ENCODE measurements around the gene GALNT15. TPM values are rescaled to one million over a fixed set of nuclear protein-coding genes. Genes with fewer than 3 reads are reported as not detected.

Gene GALNT15
- total and polyA plus RNA-seq, 7 donors: 1.2 to 211 (median 36.6) TPM

- DNase-seq: no peak
- 90 to 92% methylated on average over 5 of the region's 5 CpGs for WGBS, 2 donors
- H3K4me1 ChIP-seq: peaks cover 0 to 6% (median 0%) of the 10 kb centered on the region in 4 donors
- no peaks in the 10 kb centered on the region for H3K27me3 ChIP-seq
- peaks cover 0 to 25% (median 6%) of the 10 kb centered on the region in 4 donors for H3K36me3 ChIP-seq
- intact Hi-C loops (cut with DNase I): no loop called here
- TF ChIP-seq EP300 (IDR thresholded peaks at IDR 0.05): no peak
- TF ChIP-seq, protein P1, sequence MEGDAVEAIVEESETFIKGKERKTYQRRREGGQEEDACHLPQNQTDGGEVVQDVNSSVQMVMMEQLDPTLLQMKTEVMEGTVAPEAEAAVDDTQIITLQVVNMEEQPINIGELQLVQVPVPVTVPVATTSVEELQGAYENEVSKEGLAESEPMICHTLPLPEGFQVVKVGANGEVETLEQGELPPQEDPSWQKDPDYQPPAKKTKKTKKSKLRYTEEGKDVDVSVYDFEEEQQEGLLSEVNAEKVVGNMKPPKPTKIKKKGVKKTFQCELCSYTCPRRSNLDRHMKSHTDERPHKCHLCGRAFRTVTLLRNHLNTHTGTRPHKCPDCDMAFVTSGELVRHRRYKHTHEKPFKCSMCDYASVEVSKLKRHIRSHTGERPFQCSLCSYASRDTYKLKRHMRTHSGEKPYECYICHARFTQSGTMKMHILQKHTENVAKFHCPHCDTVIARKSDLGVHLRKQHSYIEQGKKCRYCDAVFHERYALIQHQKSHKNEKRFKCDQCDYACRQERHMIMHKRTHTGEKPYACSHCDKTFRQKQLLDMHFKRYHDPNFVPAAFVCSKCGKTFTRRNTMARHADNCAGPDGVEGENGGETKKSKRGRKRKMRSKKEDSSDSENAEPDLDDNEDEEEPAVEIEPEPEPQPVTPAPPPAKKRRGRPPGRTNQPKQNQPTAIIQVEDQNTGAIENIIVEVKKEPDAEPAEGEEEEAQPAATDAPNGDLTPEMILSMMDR (IDR thresholded peaks at IDR 0.05): no peak
- TF ChIP-seq POLR2A (IDR thresholded peaks at IDR 0.05): no peak
- no peak for TF ChIP-seq POLR2AphosphoS5 (IDR thresholded peaks at IDR 0.05)
- no peak overlapping the region for H3K4me3 ChIP-seq
- H3K9me3 ChIP-seq: no peaks in the 10 kb centered on the region
- no peak overlapping the region for H3K27ac ChIP-seq
Measured at GRCh38 chr3:16255726-16256125, 81.2 kb downstream of the GALNT15 start.

DNA sequence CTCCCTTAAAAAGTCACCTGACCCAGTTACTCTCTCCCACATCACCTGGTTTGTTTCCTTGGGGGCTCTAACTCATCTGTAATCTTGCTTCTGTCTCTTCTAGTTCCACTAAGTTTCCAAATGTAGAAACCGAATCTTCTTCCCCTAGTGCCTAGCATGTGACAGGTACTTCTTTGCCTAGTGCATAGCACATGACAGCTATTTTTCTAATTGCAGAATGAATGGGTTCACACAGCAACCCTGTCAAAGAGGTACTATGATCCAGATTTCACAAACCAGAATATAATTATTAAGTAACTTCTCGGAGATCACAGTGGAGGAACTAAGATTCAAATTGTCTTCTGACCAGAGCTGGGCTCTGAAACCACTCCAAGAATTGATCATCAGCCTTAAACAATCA, 82.8 kb downstream of the GALNT15 start:
- no peak for TF ChIP-seq POLR2A (IDR thresholded peaks at IDR 0.05)
- TF ChIP-seq, protein P1 (IDR thresholded peaks at IDR 0.05): no peak
- no peak for TF ChIP-seq POLR2AphosphoS5 (IDR thresholded peaks at IDR 0.05)
- no peak for TF ChIP-seq EP300 (IDR thresholded peaks at IDR 0.05)
- peaks cover 0 to 6% (median 0%) of the 10 kb centered on the region in 4 donors for H3K4me1 ChIP-seq
- 87 to 90% methylated on average over 2 of the region's 2 CpGs for WGBS, 2 donors
- no peaks in the 10 kb centered on the region for H3K27me3 ChIP-seq
- intact Hi-C loops (cut with DNase I): no loop called here
- peaks cover 0 to 32% (median 6%) of the 10 kb centered on the region in 4 donors for H3K36me3 ChIP-seq
- H3K4me3 ChIP-seq: no peak overlapping the region
- DNase-seq: no peak
- H3K9me3 ChIP-seq: no peaks in the 10 kb centered on the region
- no peak overlapping the region for H3K27ac ChIP-seq

GRCh38 chr3:16258177-16258576, 83.7 kb downstream of the GALNT15 start:
- no peaks in the 10 kb centered on the region for H3K9me3 ChIP-seq
- peaks cover 0 to 32% (median 6%) of the 10 kb centered on the region in 4 donors for H3K36me3 ChIP-seq
- H3K4me1 ChIP-seq: peaks cover 0 to 12% (median 4%) of the 10 kb centered on the region in 4 donors
- H3K27me3 ChIP-seq: no peaks in the 10 kb centered on the region
- no peak for DNase-seq
- no peak overlapping the region for H3K27ac ChIP-seq
- no peak overlapping the region for H3K4me3 ChIP-seq
- TF ChIP-seq POLR2AphosphoS5 (IDR thresholded peaks at IDR 0.05) (no peak), EP300 (IDR thresholded peaks at IDR 0.05) (no peak), POLR2A (IDR thresholded peaks at IDR 0.05) (no peak)
- TF ChIP-seq, protein P1 (IDR thresholded peaks at IDR 0.05): no peak
- intact Hi-C loops (cut with DNase I): no loop called here
- 78 to 84% methylated on average over 5 of the region's 5 CpGs for WGBS, 2 donors

DNA sequence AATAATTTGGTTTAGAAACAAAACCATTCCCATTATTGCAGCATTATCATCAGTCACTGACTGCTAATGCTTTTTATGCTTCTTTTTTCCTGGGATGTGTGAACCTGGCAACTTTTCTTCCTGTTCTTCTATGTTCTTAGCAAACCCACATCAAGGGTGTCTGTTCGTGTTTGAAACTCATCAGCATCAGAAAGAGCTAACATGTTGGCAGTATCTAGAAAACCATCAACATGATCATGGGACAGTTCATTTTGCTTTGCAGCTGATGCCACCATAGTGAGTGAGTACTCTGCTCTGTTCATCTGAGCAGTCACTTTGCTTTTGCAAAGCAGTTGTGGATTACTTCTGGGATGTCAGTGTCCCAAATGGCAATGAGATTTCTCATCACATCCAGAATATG, 84.4 kb downstream of the GALNT15 start:
- Histone ChIP-seq H3K27me3 (no peaks in the 10 kb centered on the region), H3K9me3 (no peaks in the 10 kb centered on the region), H3K4me1 (peaks cover 0 to 19% (median 10%) of the 10 kb centered on the region in 4 donors), H3K36me3 (peaks cover 0 to 32% (median 6%) of the 10 kb centered on the region in 4 donors), H3K27ac (no peak overlapping the region), H3K4me3 (no peak overlapping the region)
- TF ChIP-seq, protein P1 (IDR thresholded peaks at IDR 0.05): no peak
- TF ChIP-seq POLR2A (IDR thresholded peaks at IDR 0.05) (no peak), EP300 (IDR thresholded peaks at IDR 0.05) (no peak), POLR2AphosphoS5 (IDR thresholded peaks at IDR 0.05) (no peak)
- no peak for DNase-seq
- intact Hi-C loops (cut with DNase I): no loop called here
- WGBS, 2 donors: 77 to 80% methylated on average over 1 of the region's 1 CpG

DNA sequence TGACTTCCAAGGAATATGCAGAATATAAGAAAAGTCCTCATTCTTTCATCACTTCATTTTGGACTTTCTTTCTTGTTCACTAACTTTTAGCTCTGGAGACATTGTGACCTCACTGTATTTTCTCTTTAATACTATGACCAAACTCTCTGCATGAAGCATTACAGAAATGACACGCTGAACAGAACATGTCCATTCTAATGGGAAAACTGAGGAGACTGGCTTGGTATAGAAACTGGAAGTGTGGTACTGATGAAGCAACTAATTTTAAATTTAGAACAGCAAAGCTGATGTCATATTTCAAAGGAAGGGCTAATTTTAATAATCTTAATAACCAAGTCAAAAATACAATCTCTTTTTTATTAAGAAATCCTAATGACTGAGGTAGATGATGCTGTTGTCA, 85.6 kb downstream of the GALNT15 start:
- Histone ChIP-seq H3K9me3 (no peaks in the 10 kb centered on the region), H3K4me3 (no peak overlapping the region), H3K27ac (no peak overlapping the region), H3K36me3 (peaks cover 0 to 32% (median 6%) of the 10 kb centered on the region in 4 donors), H3K4me1 (peaks cover 0 to 23% (median 14%) of the 10 kb centered on the region in 4 donors), H3K27me3 (no peaks in the 10 kb centered on the region)
- WGBS, 2 donors: 89 to 90% methylated on average over 1 of the region's 1 CpG
- no peak for DNase-seq
- intact Hi-C loops (cut with DNase I): loop anchor here (10.0 kb wide), 1 partner anchor 655 kb away; the partner anchor contains the start of genes BTD and HACL1
- TF ChIP-seq POLR2A (IDR thresholded peaks at IDR 0.05) (no peak), EP300 (IDR thresholded peaks at IDR 0.05) (no peak), POLR2AphosphoS5 (IDR thresholded peaks at IDR 0.05) (no peak)
- TF ChIP-seq, protein P1 (IDR thresholded peaks at IDR 0.05): no peak

Measured in sigmoid colon (tissue), 7 donors.